GM19463 (cell line): ENCODE results near the gene UQCC2.

ENCODE experiments used
- ATAC-seq: cut with Tn5 transposase; IDR thresholded peaks from one replicate; pipeline ENCODE4 v1.9.1; 2021; ENCODE audit warnings: mild to moderate bottlenecking, moderate library complexity; ENCODE audit not compliant: unreplicated experiment

Gene UQCC2

DNA sequence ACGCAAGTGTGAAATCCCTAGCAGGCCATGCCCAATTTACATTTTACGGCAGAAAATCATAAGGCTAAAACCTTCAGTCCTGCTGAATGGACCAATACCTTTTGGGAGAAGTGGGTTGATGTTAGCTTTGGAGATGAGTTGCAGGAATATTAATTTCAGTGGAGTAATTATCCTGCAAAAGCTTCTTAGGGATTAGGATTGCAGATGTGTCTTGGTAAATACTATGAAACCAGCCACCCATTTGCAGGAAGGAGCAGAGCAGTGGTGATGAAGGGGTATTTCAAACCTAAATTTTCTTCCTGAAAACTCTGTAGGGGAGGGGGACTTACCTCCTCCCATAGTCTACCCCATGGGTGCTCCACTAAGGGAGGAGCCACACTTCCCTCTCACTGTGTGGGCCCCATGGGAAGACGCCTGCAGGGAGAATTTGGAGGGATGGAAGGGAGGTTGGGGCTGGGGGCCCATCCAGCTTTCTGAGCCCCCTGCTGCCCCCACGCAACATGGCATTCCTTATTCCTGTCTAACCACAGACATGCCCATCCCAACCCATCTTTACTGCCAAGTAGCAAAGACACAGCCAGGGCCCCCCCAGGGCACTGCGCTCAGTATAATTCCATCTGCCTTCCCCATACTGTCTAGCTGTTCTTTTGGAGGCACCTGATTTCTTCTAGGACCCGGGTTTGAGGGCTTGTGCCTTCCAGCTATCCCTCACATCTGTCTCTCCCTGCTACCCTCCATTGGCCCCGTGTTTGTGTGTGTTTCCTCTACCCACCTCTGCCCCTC lies 14.6 kb upstream of the UQCC2 start:
- no peak for ATAC-seq

- ATAC-seq, result no peak
Measured at GRCh38 chr6:33725222-33725621, 13.7 kb upstream of the UQCC2 start.

DNA sequence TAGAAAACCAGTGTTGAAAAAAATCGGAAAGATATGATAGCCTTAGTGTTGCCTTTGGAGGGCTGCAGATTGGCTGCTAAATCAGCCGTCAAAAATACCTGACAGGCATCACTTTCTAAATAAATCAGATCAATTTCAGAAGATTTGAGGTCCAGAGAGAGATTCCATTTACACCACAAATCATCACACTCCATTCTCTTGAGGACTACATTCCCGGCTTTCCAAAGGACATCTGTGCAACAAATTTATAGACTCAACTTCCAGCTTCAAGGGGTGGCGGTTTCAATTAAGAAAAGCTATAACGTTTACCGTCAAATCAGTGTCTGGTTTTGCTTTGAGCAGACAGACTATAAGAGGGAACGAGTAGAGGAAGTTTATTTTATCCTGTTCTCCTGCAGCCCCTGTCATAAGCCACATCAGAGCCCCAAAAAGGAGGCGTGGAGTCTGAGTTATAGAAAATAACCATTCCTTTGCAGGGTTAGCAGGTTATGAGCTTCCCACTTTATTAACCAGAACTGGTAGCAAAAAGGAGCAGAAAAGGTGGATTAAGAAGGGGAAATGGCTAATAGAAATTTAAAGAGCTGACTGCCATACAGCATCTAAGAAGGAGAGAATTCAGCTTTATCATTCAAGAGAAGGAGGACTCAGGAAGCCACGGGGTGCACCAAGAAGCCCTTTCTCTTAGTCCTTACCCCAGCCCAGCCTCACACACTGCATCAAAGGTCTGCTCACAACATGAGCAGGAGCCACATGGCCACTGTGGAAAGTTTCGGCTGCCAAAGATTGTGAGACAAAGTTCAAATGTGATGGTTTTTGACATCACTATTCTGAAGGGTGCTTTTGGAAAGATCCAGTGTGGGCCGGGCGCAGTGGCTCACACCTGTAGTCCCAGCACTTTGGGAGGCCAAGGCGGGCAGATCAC lies 12.9 kb upstream of the UQCC2 start:
- ATAC-seq, result no peak

GRCh38 chr6:33723371-33724085 lies 12.0 kb upstream of the UQCC2 start:
- no peak for ATAC-seq

- ATAC-seq, result no peak
Measured at GRCh38 chr6:33722103-33722623, 10.7 kb upstream of the UQCC2 start.

- no peak for ATAC-seq
Measured at GRCh38 chr6:33721508-33721907, 10.0 kb upstream of the UQCC2 start.

GRCh38 chr6:33720998-33721397 lies 9.5 kb upstream of the UQCC2 start:
- ATAC-seq, result no peak

DNA sequence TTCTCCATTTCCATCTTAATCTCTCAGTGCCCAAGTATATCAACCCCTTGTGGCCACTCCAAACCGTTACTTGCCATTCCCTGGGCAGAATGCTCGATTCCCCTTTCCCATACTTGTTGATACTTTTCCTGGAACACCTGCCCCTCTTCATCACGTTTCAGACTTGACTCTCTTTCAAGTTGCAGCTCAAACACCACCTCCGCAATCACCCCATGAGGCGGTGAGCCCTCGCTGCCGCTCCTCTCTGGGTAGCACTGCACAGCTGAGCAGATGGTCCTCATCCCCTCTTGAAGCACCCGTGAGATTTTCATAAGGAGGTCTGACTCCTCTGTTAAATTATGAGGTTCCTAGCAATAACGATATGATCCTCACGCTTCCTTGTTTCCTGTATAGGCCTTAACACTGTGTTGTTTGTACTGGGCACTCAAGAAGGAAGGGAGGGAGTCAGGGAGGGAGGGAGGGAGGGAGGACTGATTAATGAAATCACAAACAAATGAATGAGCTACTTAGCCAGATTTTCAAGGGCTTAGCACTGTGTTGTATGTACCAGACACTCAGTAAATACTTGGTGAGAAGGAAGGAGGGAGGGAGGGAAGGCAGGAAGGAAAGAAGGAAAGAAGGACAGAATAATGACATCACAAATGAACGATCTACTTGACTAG lies 8.0 kb upstream of the UQCC2 start:
- ATAC-seq, result no peak

GRCh38 chr6:33718713-33719112 lies 7.2 kb upstream of the UQCC2 start:
- no peak for ATAC-seq

DNA sequence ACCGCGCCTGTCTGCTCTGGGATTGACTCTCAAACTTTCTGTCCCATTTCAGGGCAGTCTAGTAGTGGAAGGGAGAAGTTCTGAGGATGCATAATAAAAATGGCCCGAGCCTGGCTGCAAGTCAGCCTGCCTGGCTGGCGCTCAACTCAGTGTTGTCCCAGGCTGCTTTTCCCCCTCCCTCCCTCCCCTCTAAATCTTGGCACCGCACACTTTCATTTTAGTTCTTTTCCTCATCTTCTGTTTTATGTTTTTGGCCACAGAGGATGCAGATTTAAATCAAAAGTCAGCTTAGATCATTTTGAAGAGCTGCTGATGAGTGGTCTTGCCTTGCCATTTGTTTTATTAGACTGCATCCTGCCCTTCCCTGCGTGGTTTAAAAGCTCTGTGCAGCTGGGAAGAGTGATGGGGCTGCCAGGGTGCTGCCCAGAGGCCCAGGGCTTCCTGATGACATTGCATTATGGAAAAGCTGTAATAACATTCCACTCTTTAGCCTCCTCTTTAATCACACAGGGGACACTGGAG lies 6.5 kb upstream of the UQCC2 start:
- no peak for ATAC-seq

DNA sequence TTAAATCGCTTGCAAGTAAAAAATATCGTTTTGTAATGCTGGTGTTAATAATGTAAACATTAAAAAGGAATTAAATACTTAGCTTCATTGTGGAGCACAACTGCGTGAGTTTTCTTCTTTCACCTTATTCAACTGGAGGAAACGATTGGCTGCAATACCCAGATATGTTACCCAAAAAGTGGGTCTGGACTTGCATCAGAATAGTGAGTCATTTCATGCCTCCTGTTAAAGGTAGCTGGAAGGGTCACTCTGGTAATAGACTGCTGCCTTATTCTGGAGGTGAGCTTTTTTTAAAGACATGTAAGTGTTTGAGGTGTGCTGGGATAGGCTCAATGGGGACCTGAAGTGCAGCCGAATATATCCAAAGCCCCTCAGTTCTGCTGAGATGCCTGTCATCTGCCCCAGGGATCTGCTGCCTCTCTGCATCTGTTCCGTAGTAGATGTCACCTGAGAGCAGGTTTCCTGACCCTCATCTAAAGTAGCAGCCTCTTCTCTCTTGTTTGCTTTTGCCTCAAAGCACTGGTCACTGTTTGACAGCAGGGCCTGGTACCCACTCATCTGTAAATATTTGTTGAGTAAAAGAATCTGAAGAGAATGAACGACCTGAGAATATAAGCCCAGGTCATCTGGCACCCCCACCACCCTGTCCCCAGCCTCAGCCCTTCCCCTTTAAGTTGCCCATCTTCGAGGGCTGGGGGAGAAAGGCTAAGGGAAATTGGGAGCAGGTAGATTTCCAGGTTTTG lies 5.6 kb upstream of the UQCC2 start:
- no peak for ATAC-seq

DNA sequence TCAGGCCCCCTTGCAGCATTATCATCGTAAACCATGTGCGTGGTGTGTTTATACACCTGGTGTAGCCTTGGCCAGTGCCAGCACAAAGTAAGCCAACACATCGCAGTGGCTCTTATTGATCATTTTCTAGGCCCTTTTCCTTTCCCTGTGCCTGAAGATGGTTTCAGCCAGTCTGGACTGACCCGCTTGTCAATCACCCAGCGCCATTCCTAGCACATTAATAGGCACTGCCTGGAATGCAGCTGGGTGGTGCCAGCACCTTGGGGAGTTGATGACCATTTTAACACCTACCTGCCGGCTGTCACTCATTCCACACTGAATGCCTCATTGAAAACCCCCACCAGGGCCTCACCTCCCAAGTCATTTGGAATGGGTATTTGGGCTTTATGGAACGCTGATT lies 4.9 kb upstream of the UQCC2 start:
- ATAC-seq, result no peak

DNA sequence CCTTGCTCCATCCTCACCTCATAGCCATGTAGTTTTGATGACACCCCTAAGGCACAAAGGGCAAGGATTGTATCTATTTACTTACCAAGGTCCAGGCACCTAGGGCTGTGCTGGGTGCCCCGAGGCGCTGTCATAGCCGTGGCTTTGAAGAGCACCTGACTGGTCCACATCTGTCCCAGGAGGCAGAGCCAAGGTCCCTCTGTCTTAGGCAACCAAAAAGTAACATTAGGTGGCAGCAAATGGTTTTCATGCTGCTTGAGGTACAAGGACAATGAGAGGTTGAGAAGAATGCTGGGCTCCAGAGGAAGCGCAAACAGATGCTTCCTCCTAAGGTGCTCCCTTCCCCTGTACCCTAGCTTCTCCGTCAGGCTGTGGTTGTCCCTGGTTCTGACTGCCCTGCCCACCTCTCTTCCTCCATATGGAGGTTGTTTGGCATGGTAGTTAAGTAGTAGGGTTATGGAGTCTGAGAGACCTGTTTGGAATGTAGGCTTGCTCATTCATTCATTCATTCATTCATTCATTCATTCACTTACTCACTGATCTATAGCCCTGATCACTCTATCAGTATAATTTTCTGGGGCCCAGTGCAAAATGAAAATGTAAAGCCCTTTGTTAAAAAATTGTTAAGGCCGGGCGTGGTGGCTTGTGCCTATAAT lies 3.0 kb upstream of the UQCC2 start:
- ATAC-seq, result no peak

- ATAC-seq, result no peak
Measured at GRCh38 chr6:33713786-33714185, 2.3 kb upstream of the UQCC2 start.

- no peak for ATAC-seq
Measured at GRCh38 chr6:33712914-33713313, 1.4 kb upstream of the UQCC2 start.

- no peak for ATAC-seq
Measured at GRCh38 chr6:33710296-33711121, 991 bp downstream of the UQCC2 start.

GRCh38 chr6:33709605-33710295 lies 1.8 kb downstream of the UQCC2 start:
- ATAC-seq, result no peak
